Measurements from ENCODE around the gene TP53I11. TPM values are rescaled to one million over a fixed set of nuclear protein-coding genes. Genes with fewer than 3 reads are reported as not detected.

The TP53I11 gene
- total RNA-seq, 2 donors from 2014 or later = 60.0 to 141 TPM

DNA sequence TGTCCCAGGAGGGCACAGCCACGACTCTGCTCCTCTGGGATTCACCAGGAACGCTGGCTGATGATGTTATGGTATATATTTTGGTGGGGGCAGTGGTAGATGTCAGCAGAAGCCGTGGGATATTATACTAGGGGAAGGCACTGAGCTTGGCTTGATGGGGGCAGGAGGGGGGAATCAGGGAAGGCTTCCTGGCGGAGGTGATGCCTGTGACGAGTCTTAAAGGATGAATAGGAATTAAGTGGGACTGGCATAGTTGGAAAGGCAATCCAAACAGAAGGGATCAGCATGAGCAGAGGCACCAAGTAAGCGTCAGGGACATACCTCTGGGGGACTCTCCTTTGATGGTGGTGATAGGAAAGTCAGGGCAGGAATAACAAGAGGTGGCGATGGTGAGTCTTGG, 47.6 kb downstream of the TP53I11 start:
- no peak overlapping the region for H3K27ac ChIP-seq
- H3K4me3 ChIP-seq = no peak overlapping the region
- no peaks in the 10 kb centered on the region for H3K36me3 ChIP-seq
- TF ChIP-seq CTCF (IDR thresholded peaks at IDR 0.05) = no peak
- no peak for ATAC-seq (ENCODE audit: insufficient number of reproducible peaks, low FRiP score, low read depth)
- H3K4me1 ChIP-seq (ENCODE audit: control insufficient read depth in 1 of 2, low read depth in 2 of 2) = no peaks in the 10 kb centered on the region
- no peaks in the 10 kb centered on the region for H3K9me3 ChIP-seq
- DNase-seq (ENCODE audit: low spot score) = no peak
- no peaks in the 10 kb centered on the region for H3K27me3 ChIP-seq (replicated peaks; ENCODE audit: insufficient read depth)

DNA sequence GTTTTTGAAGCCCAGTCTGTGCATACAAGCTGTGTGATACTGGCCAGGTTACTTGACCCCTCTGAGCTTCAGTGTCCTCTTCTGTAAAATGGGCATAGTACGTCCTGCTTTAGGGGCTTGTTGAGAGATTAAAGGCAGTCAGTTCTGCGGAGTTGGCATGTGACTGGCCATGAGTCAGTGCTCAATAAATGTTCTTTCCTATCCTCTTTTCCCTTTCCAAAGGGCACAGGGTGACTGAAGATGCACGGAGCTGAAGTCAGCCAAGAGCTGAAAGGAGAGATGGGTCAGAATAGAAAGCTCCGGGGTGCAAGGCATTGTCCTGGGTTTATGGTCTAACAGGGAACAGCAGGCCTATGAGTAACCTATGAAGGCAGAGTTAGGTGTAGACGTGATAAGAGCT, 48.9 kb downstream of the TP53I11 start:
- ATAC-seq (ENCODE audit: insufficient number of reproducible peaks, low FRiP score, low read depth) (no peak), DNase-seq (ENCODE audit: low spot score) (no peak)
- Histone ChIP-seq H3K4me1 (ENCODE audit: control insufficient read depth in 1 of 2, low read depth in 2 of 2) (no peaks in the 10 kb centered on the region), H3K4me3 (no peak overlapping the region), H3K9me3 (no peaks in the 10 kb centered on the region), H3K27ac (no peak overlapping the region), H3K27me3 (replicated peaks; ENCODE audit: insufficient read depth) (no peaks in the 10 kb centered on the region), H3K36me3 (no peaks in the 10 kb centered on the region)
- TF ChIP-seq CTCF (IDR thresholded peaks at IDR 0.05) = no peak

DNA sequence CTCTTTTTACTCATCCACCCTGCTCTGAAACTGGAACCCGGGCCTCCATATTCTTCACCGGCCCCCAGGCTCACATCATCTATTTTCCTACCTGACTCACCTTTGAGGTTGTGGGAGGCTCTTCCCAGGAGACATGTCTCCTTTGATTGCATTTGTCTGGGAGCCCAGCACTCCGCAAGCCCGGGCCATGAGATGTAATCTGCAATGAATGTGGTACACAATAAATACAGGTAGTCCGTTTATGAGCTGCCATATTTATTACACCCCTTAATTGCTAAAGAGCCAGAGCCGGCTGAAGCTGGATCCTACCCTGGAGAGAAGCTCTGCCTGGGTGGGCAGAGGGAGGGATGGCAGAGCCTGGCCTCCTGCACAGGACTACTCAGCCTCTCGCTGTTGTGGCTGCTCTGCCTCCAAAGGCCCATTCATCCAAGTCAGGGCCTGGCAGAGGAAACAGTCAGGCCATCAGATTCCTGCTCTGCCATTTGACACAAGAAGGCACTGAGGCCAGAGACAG, 49.5 kb downstream of the TP53I11 start:
- Histone ChIP-seq H3K4me1 (ENCODE audit: control insufficient read depth in 1 of 2, low read depth in 2 of 2) (no peaks in the 10 kb centered on the region), H3K27me3 (replicated peaks; ENCODE audit: insufficient read depth) (no peaks in the 10 kb centered on the region), H3K36me3 (no peaks in the 10 kb centered on the region), H3K27ac (no peak overlapping the region), H3K4me3 (no peak overlapping the region), H3K9me3 (no peaks in the 10 kb centered on the region)
- no peak for DNase-seq (ENCODE audit: low spot score)
- TF ChIP-seq CTCF (IDR thresholded peaks at IDR 0.05) = no peak
- no peak for ATAC-seq (ENCODE audit: insufficient number of reproducible peaks, low FRiP score, low read depth)

DNA sequence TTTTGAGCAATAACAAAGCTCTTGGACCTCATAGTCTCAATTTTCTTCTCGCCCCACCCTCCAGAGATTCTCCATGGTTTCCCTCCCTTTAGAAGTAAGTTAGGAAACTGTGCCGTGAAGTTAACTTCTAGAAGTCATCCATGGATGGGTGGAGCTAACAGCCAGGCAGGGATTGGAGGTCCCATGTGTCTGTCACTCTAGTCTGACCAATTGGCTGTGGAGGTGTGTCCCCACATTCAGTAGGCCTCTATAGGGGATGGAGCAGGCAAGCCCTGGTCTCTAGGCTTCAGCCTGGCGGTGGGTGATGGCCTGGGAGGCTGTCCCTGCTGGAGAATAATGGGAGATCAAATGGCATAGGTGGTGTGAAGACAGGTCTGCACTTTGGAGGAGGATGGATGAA, 50.7 kb downstream of the TP53I11 start:
- no peak overlapping the region for H3K27ac ChIP-seq
- H3K27me3 ChIP-seq (replicated peaks; ENCODE audit: insufficient read depth) = no peaks in the 10 kb centered on the region
- H3K4me3 ChIP-seq = no peak overlapping the region
- no peaks in the 10 kb centered on the region for H3K4me1 ChIP-seq (ENCODE audit: control insufficient read depth in 1 of 2, low read depth in 2 of 2)
- no peaks in the 10 kb centered on the region for H3K36me3 ChIP-seq
- no peak for DNase-seq (ENCODE audit: low spot score)
- no peak for ATAC-seq (ENCODE audit: insufficient number of reproducible peaks, low FRiP score, low read depth)
- TF ChIP-seq CTCF (IDR thresholded peaks at IDR 0.05) = no peak
- no peaks in the 10 kb centered on the region for H3K9me3 ChIP-seq

DNA sequence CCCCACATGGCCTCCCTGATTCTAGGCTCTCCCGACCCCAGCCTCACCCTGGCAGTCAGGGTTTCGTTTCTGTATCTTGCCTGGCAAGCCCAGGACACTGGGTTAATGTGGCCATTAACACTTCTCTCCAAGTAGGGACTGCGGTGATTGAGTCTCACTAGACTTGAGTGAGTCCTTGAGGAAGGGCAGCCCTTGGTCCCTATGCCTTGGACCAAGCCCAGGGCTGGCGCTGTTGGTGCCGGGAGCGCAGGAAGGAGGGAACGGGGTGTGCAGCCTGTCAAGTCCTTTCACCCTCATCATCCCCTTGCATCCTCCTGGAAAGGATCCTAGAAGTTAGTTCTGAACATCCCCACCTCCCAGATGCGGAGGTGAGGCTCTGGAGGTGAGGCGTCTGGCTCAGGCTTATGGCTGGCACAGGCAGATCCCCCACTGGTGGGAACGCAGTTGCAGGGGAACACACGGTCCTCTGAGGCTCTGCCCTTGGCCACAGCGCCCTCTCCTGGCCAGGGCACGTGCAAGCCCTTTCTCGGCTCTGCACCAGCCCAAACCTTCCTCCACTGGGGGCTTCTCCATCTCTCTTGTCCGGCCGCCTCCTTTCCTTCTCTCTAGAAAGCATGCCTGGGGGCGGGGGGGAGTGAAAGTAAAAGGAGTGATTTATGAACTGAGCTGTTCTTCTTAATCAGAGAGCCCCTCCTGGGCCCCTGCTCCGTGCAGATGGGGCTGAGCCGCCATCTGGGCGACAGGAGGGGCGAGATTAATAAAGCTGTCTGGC, 56.7 kb downstream of the TP53I11 start:
- TF ChIP-seq CTCF (IDR thresholded peaks at IDR 0.05) = peak; percentile 86
- ATAC-seq (ENCODE audit: insufficient number of reproducible peaks, low FRiP score, low read depth) (peak; percentile 59), DNase-seq (ENCODE audit: low spot score) (no peak)
- no peaks in the 10 kb centered on the region for H3K36me3 ChIP-seq
- H3K9me3 ChIP-seq = no peaks in the 10 kb centered on the region
- H3K27ac ChIP-seq = peak overlapping the region in 1 of 2 donors; percentile 42
- H3K27me3 ChIP-seq (replicated peaks; ENCODE audit: insufficient read depth) = no peaks in the 10 kb centered on the region
- H3K4me3 ChIP-seq = no peak overlapping the region
- H3K4me1 ChIP-seq (ENCODE audit: control insufficient read depth in 1 of 2, low read depth in 2 of 2) = peaks cover 0 to 16% of the 10 kb centered on the region in 2 donors
